G401 (cell line): ENCODE results near the gene GFPT2. TPM values are rescaled to one million over a fixed set of nuclear protein-coding genes. Genes with fewer than 3 reads are reported as not detected.

ENCODE experiments used
- DNase-seq: peaks from one replicate; pipeline ENCODE4 v3.0.0-alpha.2; 2015; ENCODE audit warnings: low spot score
- in situ Hi-C: cut with HindIII; loops from 2 replicates; pipeline ENCODE4 v1.10.0; 2016; ENCODE audit warnings: low sequenced_read_pairs, mixed read lengths
- total RNA-seq: library from RNA; depleted of rRNA; stranded (reverse); fragments of >200 nt; shearing (Covaris generic); gene quantifications from 2 replicates; pipeline ENCODE4 v1.2.3, GENCODE V29; 2014

Gene GFPT2
- total RNA-seq, 1 experiment from 2014 or later: 1.2 TPM

DNA sequence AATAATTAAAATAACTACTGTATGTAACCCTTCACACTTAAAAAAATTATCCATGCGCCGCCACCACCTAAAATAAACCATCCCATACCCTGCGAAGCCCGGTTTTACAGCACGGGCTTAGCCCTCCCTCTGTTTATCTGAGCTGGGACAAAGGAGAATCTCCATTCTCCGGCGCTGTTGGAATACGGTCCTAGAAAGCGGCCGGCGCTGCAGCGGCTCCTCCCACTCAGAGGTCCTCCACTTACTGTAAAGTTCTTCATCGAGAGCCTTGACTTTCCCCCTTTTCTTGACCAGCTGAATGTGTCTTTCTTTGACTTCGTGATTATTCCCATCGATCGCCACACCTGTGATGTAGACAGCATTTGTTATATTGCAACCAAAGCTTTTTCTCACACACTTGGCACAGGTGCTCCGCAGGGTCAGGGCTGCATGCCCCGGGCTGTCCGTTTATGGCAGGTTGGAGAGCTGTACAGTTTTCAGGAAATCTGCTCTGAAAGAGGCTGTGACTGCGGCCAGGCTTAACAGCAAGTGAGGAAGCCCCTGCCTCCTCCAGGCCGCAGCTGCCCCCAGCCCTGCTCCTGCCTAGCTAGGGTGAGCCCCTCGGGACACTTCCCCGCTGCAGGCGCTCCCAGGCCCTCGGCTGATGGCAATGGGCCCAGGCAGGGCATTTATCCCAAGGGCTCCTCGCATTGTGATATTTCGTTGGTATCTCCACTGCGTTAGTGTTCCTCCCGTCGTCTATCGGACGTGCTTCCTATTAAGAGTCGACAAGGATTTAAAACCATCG lies 16.7 kb downstream of the GFPT2 start:
- no peak for DNase-seq
- in situ Hi-C loops: no loop called here

DNA sequence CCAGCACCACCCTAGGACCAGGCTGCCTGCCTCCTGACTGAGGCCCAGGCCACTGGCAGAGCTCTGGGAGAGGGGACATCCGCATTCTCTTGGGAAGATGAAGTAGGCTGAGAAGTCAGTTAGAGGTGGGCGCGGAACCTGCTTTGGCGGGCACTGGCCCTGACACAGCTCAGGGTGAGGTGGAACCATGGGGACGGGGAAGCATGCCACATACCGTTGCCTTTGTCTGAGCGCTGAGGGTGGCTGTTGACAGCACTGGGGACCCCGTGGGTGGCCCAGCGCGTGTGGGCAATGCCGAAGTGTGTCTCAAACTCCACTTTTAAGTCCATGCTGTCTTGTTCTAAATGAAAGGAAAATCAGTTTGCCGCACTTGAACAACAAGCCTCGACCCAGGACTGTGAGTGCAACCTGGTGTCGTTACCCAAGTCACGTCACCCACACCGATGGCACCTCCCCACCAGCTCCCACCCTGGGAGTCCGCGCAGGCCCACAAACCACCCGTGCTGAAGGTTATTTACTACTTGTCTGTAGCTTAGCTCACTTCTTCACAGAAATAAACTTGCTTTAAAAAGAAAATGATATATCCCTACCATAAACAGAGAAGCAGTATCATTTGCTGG lies 17.4 kb downstream of the GFPT2 start:
- in situ Hi-C loops: no loop called here

DNA sequence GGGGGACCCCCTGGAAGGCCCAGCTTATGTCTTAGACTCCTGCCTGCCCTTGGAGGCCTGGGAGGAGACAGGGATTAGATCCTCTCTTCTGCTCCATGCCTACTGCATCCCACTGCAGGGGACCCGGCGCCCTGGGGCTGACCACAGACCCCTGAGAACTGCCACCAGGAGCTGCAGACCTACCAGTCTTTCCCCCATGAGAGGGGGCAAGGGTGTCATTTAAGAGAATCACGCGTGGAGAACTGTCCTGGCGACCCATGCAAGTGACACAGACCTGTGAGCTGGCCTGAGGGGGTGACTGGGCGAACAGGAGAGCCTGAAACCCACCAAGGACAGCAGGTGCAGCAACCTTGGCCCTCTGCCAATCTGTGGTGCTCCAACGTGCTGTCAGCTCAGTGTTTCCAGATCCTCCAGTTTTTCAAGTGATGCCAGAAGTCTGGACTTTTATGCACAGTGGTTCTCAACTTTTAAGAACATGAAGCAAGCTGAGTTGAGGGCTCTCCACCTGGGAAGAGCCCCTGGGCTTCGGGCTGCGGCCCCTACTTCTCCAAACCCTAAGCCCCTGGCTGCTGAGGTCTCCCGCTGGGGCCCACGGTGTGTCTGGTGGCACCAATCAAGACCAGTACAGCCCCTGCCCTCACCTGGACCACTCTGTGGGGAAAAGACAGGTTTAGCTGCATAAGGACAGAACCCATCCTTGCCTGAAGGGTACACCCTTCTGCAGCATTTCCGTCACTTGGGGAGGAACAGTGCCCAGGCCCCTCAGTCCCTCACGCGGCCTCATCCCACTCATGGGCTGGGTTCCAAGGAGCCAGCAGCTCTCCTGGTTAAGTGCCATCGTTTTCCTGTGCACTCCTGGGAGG lies 18.2 kb downstream of the GFPT2 start:
- in situ Hi-C loops: no loop called here
- no peak for DNase-seq

More for the DNA sequence above, 17.4 kb downstream of the GFPT2 start:
- no peak for DNase-seq

DNA sequence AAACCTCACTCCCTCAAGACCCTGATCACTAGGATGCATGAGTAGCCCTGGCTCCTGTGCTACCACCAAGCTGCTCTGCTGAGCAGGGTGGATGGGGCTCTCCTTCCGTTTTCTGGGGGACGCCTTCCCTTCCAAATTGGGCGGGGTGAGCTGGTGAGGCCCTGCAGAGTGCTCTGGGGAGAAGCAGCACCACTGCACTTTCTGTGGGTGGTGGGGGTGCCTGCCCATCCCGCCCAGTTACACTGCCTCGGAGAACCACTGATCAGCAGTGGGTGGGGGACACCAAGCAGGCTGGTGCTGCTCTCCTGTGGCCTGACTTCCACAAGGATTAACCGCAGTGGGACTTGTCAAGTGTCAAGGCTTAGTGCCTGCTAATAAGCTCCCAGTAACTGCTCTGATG lies 19.0 kb downstream of the GFPT2 start:
- in situ Hi-C loops: no loop called here
- no peak for DNase-seq

DNA sequence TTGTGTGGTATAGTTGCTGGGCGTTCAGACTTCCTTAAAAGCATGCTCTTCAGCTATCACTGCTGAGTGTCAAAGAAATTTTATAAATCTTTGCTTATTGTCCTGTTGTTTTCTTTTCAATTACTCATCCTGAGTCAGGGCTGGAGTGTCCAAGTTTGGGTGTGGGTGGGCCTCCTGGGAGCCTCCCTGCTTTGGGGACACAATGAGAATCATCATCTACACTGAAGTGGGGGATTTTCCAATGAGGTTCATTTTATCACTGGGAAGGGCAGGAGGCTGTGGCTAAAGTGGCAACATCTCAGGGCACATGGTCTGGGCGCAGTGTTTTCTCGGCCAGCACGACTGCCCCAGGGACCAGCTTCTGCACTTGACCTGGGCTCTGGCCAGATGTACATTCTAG lies 19.5 kb downstream of the GFPT2 start:
- in situ Hi-C loops: no loop called here
- no peak for DNase-seq

DNA sequence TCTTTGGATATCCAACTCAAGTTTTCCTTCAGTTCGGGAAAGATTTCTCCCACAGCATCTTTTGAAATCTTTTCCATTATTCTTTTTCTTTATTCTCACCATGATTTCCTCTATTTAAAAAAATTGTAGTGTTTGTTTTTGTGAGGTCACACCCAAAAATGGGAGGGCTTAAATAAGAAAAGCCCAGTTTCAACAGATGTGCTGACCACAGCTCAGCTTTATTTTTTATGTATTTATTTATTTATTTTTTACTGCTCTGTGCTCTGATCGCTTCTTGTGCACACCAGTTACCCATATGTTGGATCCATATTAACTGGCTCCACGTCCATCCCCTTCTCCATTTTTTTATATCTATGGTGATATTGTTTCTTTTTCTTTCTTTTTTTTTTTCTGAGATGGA lies 20.3 kb downstream of the GFPT2 start:
- no peak for DNase-seq
- in situ Hi-C loops: no loop called here

DNA sequence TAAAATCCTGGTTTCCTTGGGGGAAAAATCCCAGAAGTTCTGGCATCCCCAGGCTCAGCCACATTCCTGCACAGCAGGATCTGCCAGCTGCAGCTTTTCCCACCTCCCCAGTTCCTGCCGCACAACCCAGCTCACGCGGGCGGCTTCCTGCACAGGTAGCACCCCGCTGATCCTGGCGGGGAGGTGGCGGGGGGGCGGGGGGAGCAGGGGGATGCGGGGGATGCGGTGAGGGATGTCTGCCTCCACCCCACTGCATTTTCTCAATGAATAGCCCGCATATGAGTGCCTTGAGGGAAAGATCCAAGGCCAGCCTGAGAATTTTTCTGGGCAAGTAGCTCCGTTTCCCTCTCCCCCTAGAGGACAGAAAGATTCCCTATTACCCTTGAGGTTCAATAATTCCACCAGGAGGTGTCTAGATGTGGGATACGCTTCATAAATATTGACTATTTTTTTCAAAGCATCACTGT lies 21.1 kb downstream of the GFPT2 start:
- in situ Hi-C loops: no loop called here
- DNase-seq: no peak

DNA sequence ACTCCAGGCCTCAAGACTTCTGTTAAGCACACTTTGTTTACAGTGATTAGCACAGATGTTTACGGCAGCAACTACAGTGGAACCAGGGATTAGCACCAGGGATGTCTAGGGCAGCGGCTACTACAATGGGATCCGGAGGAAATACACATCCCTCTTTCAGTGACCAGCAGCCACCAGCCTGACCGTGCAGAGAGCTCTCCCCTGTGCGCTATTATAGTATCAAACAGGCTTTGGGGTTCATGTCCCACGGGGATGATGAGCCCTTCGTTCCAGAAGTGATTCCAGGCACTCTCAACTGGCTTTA lies 21.5 kb downstream of the GFPT2 start:
- in situ Hi-C loops: no loop called here
- DNase-seq: no peak

DNA sequence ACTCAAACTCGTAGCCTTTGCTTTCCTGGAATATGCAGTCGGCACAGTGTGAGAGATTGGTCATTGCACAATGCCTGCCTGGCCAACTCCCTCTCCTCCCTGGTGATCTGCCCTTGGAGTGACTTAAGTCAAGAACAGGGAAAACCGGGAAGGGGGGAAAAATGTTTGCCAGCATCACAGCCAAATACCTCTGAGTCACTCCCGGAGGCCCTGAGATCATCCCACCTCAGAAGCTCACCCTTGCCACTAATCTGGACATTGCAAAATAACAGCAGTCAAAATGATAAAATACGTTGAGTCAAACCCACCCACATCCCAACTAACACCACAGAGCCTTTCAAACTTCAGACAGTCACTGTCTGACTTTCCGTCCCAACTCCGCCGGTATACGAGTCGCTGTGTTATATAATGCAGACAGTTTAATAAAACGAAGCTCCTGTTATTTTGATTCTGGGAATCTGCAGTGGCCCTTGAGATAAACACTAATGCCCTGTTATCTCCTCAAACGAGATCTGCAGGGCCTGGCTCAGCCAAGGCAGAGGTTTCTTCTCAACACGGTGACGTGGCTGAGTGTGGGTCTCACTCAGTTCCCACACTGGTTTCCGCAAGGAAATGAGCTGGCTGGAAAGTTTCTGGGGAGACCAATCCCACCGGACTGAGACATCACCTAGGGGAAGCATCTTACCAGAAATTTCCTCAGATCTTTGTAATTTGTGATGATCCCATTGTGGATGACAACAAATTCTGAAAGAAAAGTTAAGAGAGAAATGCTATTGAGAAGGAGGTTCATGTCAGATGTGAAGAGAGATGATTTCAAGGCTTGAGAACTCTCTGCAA lies 22.1 kb downstream of the GFPT2 start:
- no peak for DNase-seq
- in situ Hi-C loops: no loop called here

DNA sequence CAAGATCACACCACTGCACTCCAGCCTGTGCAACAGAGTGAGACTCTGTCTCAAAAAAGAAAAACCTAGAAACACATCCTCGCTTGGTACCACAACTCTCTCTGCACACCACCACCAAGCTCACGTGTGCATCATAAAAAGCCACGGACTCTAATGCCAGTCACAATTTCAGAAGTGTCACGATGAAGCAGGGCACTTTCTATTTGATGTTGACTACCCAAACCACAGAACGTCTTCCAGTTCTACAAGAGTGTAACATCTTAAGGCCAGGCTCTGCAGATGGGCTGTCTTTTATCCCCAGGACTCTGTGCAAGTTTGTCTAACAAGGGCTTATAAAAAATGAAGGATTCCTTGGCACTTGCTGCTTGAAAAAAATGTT lies 22.9 kb downstream of the GFPT2 start:
- no peak for DNase-seq
- in situ Hi-C loops: no loop called here

DNA sequence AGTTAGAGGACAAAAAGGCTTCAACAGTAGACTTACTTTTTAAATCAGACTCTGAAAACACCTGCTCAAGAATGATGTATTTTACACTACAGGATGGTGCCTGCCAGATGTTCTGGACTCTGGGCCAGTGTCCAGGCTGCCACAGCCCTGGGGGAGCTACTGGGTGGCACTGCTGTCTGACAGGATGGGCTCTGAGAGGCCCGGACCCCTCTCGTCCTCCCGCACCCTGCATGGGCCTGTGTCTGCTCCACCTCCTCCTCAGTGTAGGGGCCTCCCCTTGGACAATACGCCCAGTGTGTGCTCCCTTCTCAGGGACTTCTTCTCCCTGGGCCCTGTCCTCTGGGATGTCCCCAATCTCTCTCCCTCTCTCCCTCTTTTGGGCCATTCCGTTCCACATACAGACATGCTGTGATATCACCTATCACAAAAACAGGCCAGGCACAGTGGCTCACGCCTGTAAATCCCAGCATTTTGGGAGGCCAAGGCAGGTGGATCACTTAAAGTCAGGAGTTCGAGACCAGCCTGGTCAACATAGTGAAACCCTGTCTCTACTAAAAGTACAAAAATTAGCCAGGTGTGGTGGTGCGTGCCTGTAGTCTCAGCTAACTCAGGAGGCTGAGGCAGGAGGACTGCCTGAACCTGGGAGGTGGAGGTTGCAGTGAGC lies 23.4 kb downstream of the GFPT2 start:
- in situ Hi-C loops: loop anchor here (5.0 kb wide), 1 partner anchor 138 kb away; no protein-coding TSS in a partner anchor
- DNase-seq: no peak

DNA sequence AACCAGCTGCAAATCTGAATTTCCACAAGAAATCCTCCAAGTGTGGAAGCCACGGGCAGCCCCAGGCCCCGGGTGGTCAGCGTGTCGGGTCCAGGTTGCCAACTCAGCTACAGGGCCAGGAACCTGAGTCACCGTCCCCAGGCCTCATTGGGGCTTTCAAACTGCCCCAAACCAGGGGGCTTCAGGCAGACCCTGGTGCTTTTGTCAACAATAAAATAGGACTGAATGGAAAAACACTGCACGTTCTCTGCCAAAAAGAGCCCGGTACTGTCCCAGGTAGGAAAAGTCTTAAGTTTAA lies 24.0 kb downstream of the GFPT2 start:
- in situ Hi-C loops: loop anchor here (5.0 kb wide), 1 partner anchor 138 kb away; no protein-coding TSS in a partner anchor
- no peak for DNase-seq

DNA sequence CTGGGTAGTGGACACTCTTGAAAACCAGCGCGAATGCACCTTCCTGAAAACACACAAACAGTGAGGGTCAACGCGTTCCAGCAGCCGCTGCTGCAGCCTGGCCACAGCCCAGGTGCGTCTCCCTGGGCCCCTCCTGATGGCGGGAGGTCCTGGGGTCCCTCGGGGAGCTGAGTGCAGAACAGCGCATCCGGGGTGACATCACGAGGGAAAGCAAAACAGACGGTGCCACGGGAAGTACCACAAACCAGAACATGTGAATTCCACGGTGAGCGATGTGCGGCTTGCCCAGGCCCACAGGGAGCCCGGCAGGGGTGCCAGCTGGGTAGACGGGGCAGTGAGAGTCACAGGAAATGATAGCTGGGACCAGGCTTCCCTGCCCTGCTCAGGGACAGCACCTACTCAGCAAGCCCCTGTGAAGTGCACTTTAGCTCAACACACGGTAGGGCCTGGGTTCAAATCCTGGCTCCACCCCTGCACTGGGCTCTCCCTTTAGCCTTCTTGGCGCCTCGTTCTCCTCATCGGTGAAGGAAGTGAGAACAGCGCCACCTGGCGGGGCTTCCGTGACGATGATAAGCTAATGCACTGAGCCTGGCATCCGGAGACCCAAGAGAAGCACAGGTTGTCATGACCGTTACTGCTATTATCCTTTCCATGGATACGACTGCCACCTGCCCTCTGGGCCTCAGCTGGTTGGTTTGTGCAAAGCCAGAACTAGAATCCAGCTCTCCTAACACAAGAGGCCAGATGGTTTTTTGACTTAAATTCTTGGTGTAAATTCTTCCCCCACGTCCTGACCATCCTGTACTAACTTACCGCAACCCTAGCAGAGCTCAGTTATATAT lies 24.6 kb downstream of the GFPT2 start:
- DNase-seq: peak; percentile 78
- in situ Hi-C loops: loop anchor here (5.0 kb wide), 1 partner anchor 139 kb away; no protein-coding TSS in a partner anchor

DNA sequence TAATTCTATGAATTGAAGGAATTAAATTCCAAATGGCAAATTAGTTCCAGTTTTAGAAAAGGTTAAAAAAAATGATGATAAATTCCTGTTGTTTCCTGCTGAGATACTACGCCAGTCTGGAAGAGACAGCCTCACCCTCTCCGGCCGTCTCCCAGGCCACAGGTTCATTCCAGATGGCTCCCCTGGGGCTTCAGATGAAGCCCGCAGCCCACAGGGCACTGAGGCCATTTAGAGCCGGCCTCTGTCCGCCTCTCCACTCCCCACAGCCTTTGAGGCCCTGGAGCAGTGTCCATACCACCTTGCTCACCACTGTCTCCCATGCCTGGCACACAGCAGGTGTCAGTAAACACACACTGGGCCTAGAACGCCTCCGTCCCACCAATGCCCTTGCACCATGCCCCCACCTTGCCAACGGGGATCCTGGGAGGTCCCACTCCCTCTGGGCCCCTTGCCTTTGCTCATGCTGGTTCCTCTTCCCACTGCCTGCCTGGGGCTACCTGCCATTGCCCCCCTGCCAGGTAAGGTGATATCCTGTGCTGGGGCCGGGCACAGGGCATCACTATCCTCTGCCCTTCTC lies 26.1 kb downstream of the GFPT2 start:
- in situ Hi-C loops: loop anchor here (5.0 kb wide), 1 partner anchor 140 kb away; no protein-coding TSS in a partner anchor

DNA sequence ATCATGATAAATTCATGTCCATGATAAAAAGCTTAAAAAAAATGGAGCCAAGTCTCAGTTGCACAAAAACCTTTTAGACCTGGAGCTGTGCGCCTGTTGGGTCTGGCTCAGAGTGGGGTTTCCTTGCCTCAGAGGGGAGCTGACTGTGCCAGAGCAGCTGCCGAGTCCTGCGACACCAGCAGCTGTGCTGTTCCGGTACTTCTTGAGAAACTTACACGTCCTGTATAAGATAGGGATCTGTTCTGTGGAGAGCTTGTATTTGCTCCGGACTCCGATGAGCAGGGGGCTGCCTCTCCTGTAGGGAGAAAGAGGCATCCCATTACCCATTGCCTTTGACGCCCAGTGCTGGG lies 28.6 kb downstream of the GFPT2 start:
- DNase-seq: no peak
- in situ Hi-C loops: no loop called here

More for the DNA sequence above, 26.1 kb downstream of the GFPT2 start:
- DNase-seq: no peak

DNA sequence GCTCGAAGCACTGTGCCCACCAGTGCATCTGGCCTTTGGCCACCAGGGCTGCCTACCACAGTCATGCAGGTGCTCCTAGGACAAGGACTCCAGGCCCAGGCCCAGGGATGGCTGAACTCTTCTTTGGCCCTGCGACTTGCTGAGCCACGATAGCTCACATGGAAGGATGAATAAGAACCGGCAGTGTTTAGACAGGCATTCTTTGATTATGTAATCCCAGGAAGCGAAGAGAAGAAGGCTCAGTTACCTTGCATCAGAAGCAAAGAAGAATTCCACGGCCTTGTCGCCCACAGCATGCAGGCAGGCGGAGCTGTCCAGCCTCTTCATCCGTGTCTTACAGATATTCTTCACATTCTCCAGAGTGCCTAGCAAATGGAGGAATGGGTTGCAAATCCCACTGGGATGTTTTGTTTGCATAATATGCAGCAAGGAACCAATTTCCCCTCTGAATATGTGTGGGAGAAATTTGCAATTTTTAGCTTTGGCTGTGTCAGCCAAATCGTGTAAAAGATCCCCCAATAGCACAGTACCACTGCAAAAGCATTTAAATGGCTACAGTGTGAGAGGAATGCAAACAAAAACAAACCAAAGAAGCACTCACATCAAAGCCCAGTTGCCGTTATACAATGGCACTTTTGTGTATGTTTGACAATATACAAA lies 29.1 kb downstream of the GFPT2 start:
- in situ Hi-C loops: no loop called here

DNA sequence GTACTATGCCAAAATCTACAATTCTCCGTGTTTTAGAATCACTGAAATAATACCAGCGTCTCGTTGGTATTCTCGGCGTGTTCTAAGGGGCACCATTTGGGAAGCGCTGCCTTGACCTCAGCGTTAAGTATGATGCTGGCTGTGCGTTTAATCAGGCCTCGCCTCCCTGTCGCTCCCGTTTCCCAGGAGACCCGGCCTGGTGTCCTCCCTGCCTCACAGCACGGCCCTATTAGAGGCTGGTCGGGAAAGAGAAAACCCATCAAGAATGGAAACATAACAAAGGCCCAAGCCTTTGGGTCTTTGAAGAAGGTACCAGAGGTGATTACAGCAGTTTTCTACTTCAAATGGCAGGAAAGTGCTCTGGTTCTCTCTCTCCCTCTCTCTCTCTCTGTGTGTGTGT lies 30.0 kb downstream of the GFPT2 start:
- DNase-seq: no peak
- in situ Hi-C loops: no loop called here

More for the DNA sequence above, 29.1 kb downstream of the GFPT2 start:
- peak; percentile 57 for DNase-seq
